Activated T-cell treated with anti-CD3 and anti-CD28 coated beads for 24 hours (primary cell): ENCODE results near the gene AWAT1.
"Not testable (repeated sequence)": the region's sequence is repeated elsewhere in the genome, so short reads cannot be mapped to it uniquely, and the experiment has no call there.

Experiments used
- DNase-seq: peaks from one replicate; pipeline ENCODE4 v3.0.0-alpha.2; 2020; ENCODE audit warnings: low read depth

The AWAT1 gene

DNA sequence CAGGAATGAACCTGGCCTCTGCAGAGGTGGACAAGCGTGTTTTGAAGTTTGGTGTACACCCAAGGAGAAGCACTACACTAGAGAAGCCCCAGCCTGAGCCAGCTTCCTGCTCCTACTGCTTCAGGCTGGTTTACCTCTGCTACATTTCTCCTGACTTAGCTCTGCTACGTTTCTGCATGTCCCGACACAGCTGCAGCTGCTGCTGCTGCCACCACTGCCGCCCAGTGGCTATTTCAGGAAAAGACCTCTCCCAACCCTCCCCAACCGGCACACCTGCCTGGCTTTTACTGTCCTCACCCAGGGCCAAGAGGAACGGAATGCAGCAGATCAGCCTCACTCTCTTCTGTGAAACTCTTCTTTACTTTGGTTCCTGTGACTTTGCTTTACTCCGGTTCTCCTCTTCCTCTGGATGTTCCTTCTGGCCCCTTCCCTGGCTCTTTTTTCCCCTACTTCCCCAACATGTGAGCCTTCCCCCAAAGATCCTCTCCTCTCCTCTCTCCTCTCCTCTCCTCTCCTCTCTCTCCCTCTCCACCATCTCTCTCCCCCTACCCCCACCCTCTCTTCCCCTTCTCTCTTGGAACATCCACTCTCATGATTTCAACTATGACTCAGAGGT lies 28.6 kb downstream of the AWAT1 start:
- no peak for DNase-seq

DNA sequence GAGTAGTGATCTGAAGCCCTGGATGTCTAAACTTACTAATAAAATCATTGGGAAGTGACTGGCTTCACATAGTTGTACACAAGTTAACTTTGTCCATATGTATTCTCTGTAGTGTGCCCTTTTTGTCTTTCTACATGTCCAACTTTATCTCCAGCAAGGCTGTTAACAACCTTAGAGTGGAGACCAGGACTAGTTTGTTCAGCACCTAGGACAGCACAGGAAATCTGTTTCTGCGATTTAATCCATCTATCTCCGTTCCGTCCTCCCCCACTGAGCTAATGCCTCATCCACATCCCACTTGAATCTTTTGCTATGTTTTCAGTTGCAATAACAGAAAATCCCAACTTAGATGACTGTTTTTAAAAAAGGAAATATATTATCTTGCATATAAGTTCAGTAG lies 30.3 kb downstream of the AWAT1 start:
- DNase-seq, result no peak

DNA sequence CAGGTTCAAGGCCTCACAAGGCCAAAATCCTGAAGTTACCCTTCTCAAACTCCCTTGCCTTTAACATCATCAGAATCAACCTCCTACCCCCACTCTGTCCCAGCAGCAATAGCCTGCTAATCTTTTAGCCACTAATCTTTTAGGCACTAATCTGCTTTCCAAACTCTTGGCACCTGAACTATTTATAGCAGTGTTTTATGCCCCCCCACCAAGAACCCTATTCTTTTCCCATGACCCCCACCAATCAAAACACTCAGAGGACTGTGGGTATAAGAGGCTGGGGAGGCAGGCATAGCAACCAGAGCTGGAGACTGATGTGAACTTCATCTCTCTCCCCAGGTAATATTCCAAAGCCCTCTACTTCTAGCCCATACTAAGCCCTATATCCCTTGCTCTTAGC lies 33.6 kb downstream of the AWAT1 start, which contains the start of gene ARR3:
TSS of gene ARR3 (plus strand) at position 301 of the 400 bp plus-strand sequence. CDS start 1,052 bp downstream, outside the sequence.
- DNase-seq, result no peak

- not testable (repeated sequence) for DNase-seq
Observed at GRCh38 chrX:70274029-70274428, 39.6 kb downstream of the AWAT1 start.

DNA sequence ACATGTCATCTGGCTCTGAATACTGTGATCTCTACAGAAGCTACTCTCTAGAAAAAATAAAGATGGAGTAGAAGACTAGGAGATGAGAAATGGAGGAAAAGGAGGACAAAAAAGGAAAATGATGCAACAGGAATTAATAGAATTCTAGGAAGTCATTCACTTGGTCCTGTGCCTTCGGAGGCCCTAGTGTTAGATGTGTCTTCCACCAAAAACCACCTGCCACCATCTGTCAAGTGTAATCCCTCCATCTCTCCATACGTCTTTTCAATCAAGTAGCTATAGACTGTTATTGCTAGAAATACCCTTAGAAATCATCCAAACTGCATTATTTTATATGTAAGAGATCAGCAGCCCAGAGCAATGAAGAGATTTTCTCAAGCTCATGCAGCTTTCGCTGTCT lies 44.6 kb downstream of the AWAT1 start:
- DNase-seq, result no peak

DNA sequence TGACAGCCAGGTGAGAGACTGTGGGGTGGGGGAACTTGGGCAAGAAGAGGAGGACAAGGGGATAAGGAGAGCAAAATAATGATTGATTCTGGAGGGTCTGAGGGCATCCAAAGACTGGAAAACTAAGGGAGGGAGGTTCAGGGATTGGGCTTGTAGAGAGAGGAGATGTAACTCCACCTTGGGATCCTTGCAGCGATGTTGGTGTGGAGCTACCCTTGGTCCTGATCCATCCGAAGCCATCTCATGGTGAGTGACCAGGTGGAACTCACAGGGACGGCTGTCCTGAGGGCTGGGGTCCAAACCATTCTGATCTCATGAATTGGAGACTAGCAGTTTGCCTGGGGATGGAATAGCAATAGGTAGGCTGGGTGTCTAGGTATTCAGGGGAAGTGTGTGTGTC lies 46.1 kb downstream of the AWAT1 start:
- DNase-seq, result no peak

DNA sequence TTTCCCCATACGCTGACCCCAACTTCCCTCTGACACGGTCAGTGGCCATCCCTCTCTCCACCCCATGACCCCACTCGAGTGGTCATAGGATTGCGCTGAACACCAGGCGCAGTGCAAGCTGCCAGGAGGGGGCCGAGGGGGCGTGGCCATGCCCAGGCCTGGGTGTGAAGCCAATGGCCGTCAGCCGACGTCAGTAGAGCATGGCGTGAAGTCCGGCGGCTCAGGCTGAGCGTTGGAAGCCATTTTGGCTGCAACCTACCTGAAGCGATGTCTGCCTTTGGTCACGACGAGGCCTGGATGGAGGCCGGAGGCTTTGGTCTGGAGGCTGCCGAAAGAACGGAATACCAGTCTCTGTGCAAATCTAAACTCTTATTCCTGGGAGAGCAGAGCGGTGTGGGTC lies 47.5 kb downstream of the AWAT1 start, which contains the start of gene RAB41:
TSS of gene RAB41 (plus strand) at position 222 of the 400 bp plus-strand sequence. CDS start at position 268, 46 bp downstream.
- no peak for DNase-seq

GRCh38 chrX:70289168-70289792 lies 54.8 kb downstream of the AWAT1 start:
- DNase-seq, result no peak
